MV-4-11 (cell line): ENCODE data around the gene HAVCR2.

Source experiments
- DNase-seq: peaks from one replicate; lab custom pipeline; 2025; lab: John Stamatoyannopoulos, UW

HAVCR2 gene

GRCh38 chr5:157045601-157046000 is 63.2 kb downstream of the HAVCR2 start:
- no peak for DNase-seq

GRCh38 chr5:157038568-157039187 is 70.2 kb downstream of the HAVCR2 start:
- no peak for DNase-seq
